HG03159 (cell line): ENCODE data around the gene VGF.
"Not testable (repeated sequence)": the region's sequence is repeated elsewhere in the genome, so short reads cannot be mapped to it uniquely, and the experiment has no call there.

Experiments used
- ATAC-seq: cut with Tn5 transposase; IDR thresholded peaks from one replicate; pipeline ENCODE4 v1.9.1; 2021; ENCODE audit warnings: mild to moderate bottlenecking, moderate library complexity; ENCODE audit not compliant: unreplicated experiment

VGF gene

GRCh38 chr7:101140339-101140699 is 25.1 kb downstream of the VGF start:
- no peak for ATAC-seq

- ATAC-seq: peak; percentile 73
Observed at GRCh38 chr7:101138213-101138870, 27.0 kb downstream of the VGF start.

GRCh38 chr7:101137651-101138212 is 27.6 kb downstream of the VGF start:
- ATAC-seq: no peak

- no peak for ATAC-seq
Observed at GRCh38 chr7:101134399-101134980, 30.9 kb downstream of the VGF start.

GRCh38 chr7:101133621-101134398 is 31.6 kb downstream of the VGF start:
- no peak for ATAC-seq

GRCh38 chr7:101132626-101133600 is 32.5 kb downstream of the VGF start:
- ATAC-seq: not testable (repeated sequence)

- no peak for ATAC-seq
Observed at GRCh38 chr7:101129603-101130117, 35.7 kb downstream of the VGF start.

GRCh38 chr7:101128040-101128834 is 37.1 kb downstream of the VGF start:
- ATAC-seq: no peak

GRCh38 chr7:101127460-101128039 is 37.8 kb downstream of the VGF start:
- ATAC-seq: no peak

GRCh38 chr7:101126651-101127459 is 38.5 kb downstream of the VGF start, which contains the start of gene SERPINE1:
SERPINE1 (plus strand) TSS chr7:101127104; CDS start chr7:101128394, 1,290 bp downstream.
- ATAC-seq: peak; percentile 69

- no peak for ATAC-seq
Observed at GRCh38 chr7:101125989-101126650, 39.2 kb downstream of the VGF start.

GRCh38 chr7:101124376-101125056 is 40.9 kb downstream of the VGF start:
- no peak for ATAC-seq

GRCh38 chr7:101123703-101124068 is 41.7 kb downstream of the VGF start:
- no peak for ATAC-seq

- ATAC-seq: no peak
Observed at GRCh38 chr7:101122933-101123702, 42.3 kb downstream of the VGF start.

- ATAC-seq: no peak
Observed at GRCh38 chr7:101121991-101122932, 43.1 kb downstream of the VGF start.
